Measurements from ENCODE around the gene OR3A3. TPM values are rescaled to one million over a fixed set of nuclear protein-coding genes. Genes with fewer than 3 reads are reported as not detected.

OR3A3 gene
- polyA plus RNA-seq, 3 donors: 0.06 TPM; not detected in 2

DNA sequence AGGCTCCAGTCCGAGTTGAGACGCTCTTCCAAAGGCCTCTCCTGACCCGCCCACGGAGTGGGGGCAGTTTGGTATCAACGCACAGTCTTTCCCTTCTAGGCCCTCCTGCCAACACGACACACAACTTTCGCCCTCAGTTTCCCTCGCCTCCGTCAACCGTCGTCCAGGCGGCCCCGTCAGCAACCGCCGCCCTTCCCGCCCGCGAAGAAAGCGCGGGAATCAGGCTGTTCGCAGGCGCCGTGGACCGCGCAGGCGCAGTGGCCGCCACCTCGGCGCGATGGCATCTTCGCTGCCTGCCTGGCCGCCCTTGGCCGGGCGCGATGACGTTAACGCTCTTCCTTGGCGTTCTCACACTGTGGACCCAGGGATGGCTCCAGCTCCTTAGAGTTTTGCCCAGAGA lies 60.4 kb downstream of the OR3A3 start, which contains the start of gene SPATA22:
Gene SPATA22 (minus strand): TSS at position 221 of the 400 bp plus-strand sequence. CDS start 2,494 bp downstream, outside the sequence.
- DNase-seq (ENCODE audit: low read depth in 3 of 3, low spot score in 2 of 3): no peak

DNA sequence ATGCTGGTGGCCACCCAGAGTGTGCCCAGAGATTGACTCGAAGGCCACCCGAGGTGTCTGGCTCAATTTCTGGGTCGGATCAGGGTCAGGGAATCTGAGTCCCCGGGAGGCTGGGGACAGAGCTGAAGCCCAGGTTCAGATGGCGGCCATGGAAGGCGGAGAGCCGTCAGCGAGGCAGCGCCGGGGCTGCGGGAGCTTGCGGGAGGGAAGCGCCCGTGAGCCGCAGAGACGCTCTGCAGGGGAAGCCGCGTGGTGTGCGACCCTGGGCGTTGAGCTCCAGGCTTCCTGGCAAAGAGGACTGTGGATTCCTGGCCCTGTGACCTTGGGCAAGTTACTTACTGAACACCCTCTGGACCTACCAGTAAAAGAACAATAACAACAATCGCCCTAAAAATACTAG lies 61.0 kb downstream of the OR3A3 start:
- no peak for DNase-seq (ENCODE audit: low read depth in 3 of 3, low spot score in 2 of 3)

Other genes starting within 250 kb of the OR3A3 start
- gene OR1A2, start 213.9 kb upstream of the OR3A3 start, polyA plus RNA-seq (ENCODE audit: insufficient read length in 3 of 3): not detected
- not detected for gene OR1A1, start 203.7 kb upstream of the OR3A3 start, polyA plus RNA-seq (ENCODE audit: insufficient read length in 3 of 3)
- gene OR3A1, start 113.0 kb upstream of the OR3A3 start, polyA plus RNA-seq (ENCODE audit: insufficient read length in 3 of 3): under 1 TPM in 2 of 3 donors, not detected in 1; 0.15 to 0.21 TPM
- gene OR3A2, start 25.1 kb upstream of the OR3A3 start, polyA plus RNA-seq (ENCODE audit: insufficient read length in 3 of 3): under 1 TPM; 0.24 to 0.54 (median 0.49) TPM
- gene OR1E1, start 13.0 kb upstream of the OR3A3 start, polyA plus RNA-seq (ENCODE audit: insufficient read length in 3 of 3): under 1 TPM in 1 of 3 donors, not detected in 2; 0.17 TPM
- gene OR1E2, start 22.5 kb downstream of the OR3A3 start, polyA plus RNA-seq (ENCODE audit: insufficient read length in 3 of 3): not detected
- 1 to 10 TPM in 1 of 3 donors, under 1 TPM in 2; 0.28 to 1.1 (median 0.56) TPM for gene SPATA22, start 60.4 kb downstream of the OR3A3 start, polyA plus RNA-seq (ENCODE audit: insufficient read length in 3 of 3)
- 10 to 100 TPM; 23.1 to 25.5 (median 24.3) TPM for gene ASPA, start 64.6 kb downstream of the OR3A3 start, polyA plus RNA-seq (ENCODE audit: insufficient read length in 3 of 3)
- under 1 TPM; 0.67 to 0.97 (median 0.91) TPM for gene TRPV3, start 146.4 kb downstream of the OR3A3 start, polyA plus RNA-seq (ENCODE audit: insufficient read length in 3 of 3)
- gene TRPV1, start 198.0 kb downstream of the OR3A3 start, polyA plus RNA-seq (ENCODE audit: insufficient read length in 3 of 3): 1 to 10 TPM; 6.5 to 8.1 (median 7.9) TPM
- gene SHPK, start 224.9 kb downstream of the OR3A3 start, polyA plus RNA-seq (ENCODE audit: insufficient read length in 3 of 3): 10 to 100 TPM; 12.1 to 15.7 (median 12.6) TPM
- 10 to 100 TPM; 19.2 to 21.5 (median 19.6) TPM for gene CTNS, start 225.4 kb downstream of the OR3A3 start, polyA plus RNA-seq (ENCODE audit: insufficient read length in 3 of 3)